Measurements from ENCODE around the gene ZNF208. TPM values are rescaled to one million over a fixed set of nuclear protein-coding genes. Genes with fewer than 3 reads are reported as not detected.
"Not testable (repeated sequence)": the region's sequence is repeated elsewhere in the genome, so short reads cannot be mapped to it uniquely, and the experiment has no call there.

The ZNF208 gene
- total RNA-seq, 1 donor from 2014 or later = 0.53 TPM

DNA sequence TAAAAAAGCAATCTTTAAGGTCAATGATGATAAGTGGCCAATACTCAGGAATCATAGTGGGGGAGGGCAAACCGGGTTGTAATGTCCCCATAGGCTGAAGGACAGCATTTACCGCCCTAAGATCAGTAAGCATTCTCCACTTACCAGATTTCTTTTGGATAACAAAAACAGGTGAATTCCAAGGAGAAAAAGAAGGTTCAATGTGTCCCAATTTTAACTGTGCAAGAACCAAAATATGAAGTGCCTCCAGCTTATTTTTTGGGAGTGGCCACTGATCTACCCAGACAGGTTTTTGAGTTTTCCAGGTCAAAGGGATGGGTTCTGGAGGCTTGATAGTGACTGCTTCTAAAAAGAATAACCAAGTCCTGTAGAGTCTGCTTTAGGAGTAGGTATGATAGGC, 125.2 kb downstream of the ZNF208 start:
- DNase-seq (ENCODE audit: extremely low read depth, low read depth, low spot score) = not testable (repeated sequence)

GRCh38 chr19:21884786-21885185, 126.0 kb downstream of the ZNF208 start:
- not testable (repeated sequence) for DNase-seq (ENCODE audit: extremely low read depth, low read depth, low spot score)

- DNase-seq (ENCODE audit: extremely low read depth, low read depth, low spot score) = no peak
Observed at GRCh38 chr19:21883516-21883915, 127.2 kb downstream of the ZNF208 start.

Other genes with a start within 250 kb of the ZNF208 start
- gene ZNF100, start 243.4 kb downstream of the ZNF208 start, total RNA-seq = 4.3 and 4.9 TPM in 2 replicates
- 10.3 and 13.2 TPM in 2 replicates for gene ZNF43, start 174.8 kb downstream of the ZNF208 start, total RNA-seq
- gene ZNF257, start 41.5 kb upstream of the ZNF208 start, total RNA-seq = 1.2 and 3.7 TPM in 2 replicates
- not detected in 2 replicates for gene ZNF676, start 186.0 kb upstream of the ZNF208 start, total RNA-seq

Data from glomerular endothelial cell (primary cell).